Measurements from ENCODE around the gene ARHGAP6.

DNA sequence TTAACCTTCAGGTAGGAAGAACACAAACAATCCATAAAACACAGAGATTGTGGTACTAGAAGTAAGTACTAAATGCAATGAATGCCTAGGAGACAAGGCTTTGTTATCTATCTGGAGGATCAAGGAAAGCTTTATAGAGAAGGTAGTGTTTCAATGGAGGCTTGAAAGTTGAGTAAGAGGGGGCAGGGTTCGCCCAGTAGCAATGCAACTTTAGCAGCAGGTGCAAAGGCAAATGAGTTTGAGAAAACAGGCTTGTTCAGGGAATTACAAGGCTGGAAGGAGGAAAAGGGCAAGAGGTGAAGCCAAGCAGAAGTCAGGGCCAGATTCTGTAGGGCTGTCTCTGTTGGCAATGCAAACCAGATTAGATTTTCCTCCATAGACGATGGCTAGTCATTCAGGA is 408.0 kb downstream of the ARHGAP6 start:
- TF ChIP-seq ZNF274 (IDR thresholded peaks at IDR 0.05; ENCODE audit: low read depth, low read length) (no peak), YY1 (IDR thresholded peaks at IDR 0.05; ENCODE audit: insufficient read depth, insufficient read length) (no peak), SUZ12 (IDR thresholded peaks at IDR 0.05; ENCODE audit: extremely low read depth, insufficient read depth, insufficient read length) (no peak)
